ENCODE results near the gene SEC14L1. TPM values are rescaled to one million over a fixed set of nuclear protein-coding genes. Genes with fewer than 3 reads are reported as not detected.

SEC14L1 gene
- total RNA-seq, 1 donor from 2014 or later = 146 TPM

GRCh38 chr17:77233635-77234334, 93.0 kb downstream of the SEC14L1 start:
- no peak for TF ChIP-seq CTCF (IDR thresholded peaks at IDR 0.05)
- Histone ChIP-seq H3K27me3 (ENCODE audit: low read depth) (no peaks in the 10 kb centered on the region), H3K27ac (no peak overlapping the region), H3K9me3 (no peaks in the 10 kb centered on the region), H3K4me3 (no peak overlapping the region), H3K4me1 (peaks cover 17% of the 10 kb centered on the region), H3K36me3 (no peaks in the 10 kb centered on the region)
- ATAC-seq = peak; percentile 29 to 33
- intact Hi-C loops (cut with DNase I) = no loop called here
- DNase-seq = peak; percentile 44

GRCh38 chr17:77234695-77235094, 93.9 kb downstream of the SEC14L1 start:
- Histone ChIP-seq H3K4me3 (no peak overlapping the region), H3K27ac (peak overlapping the region; percentile 57)

GRCh38 chr17:77235370-77235941, 94.7 kb downstream of the SEC14L1 start:
- intact Hi-C loops (cut with DNase I) = no loop called here
- peak; percentile 57 for DNase-seq
- peak overlapping the region; percentile 57 for H3K27ac ChIP-seq
- H3K36me3 ChIP-seq = no peaks in the 10 kb centered on the region
- no peaks in the 10 kb centered on the region for H3K27me3 ChIP-seq (ENCODE audit: low read depth)
- TF ChIP-seq CTCF (IDR thresholded peaks at IDR 0.05) = no peak
- peaks cover 17% of the 10 kb centered on the region for H3K4me1 ChIP-seq
- no peaks in the 10 kb centered on the region for H3K9me3 ChIP-seq
- peak; percentile 69 to 72 for ATAC-seq
- peak overlapping the region; percentile 14 for H3K4me3 ChIP-seq

More at GRCh38 chr17:77234695-77235094, 93.9 kb downstream of the SEC14L1 start:
- intact Hi-C loops (cut with DNase I) = no loop called here
- H3K27me3 ChIP-seq (ENCODE audit: low read depth) = no peaks in the 10 kb centered on the region
- H3K36me3 ChIP-seq = no peaks in the 10 kb centered on the region
- ATAC-seq (no peak), DNase-seq (no peak)
- peaks cover 17% of the 10 kb centered on the region for H3K4me1 ChIP-seq
- H3K9me3 ChIP-seq = no peaks in the 10 kb centered on the region
- no peak for TF ChIP-seq CTCF (IDR thresholded peaks at IDR 0.05)

- Histone ChIP-seq H3K4me3 (no peak overlapping the region), H3K27ac (no peak overlapping the region), H3K9me3 (no peaks in the 10 kb centered on the region), H3K36me3 (no peaks in the 10 kb centered on the region), H3K27me3 (ENCODE audit: low read depth) (no peaks in the 10 kb centered on the region), H3K4me1 (peaks cover 17% of the 10 kb centered on the region)
- TF ChIP-seq CTCF (IDR thresholded peaks at IDR 0.05) = no peak
- intact Hi-C loops (cut with DNase I) = no loop called here
- DNase-seq = peak; percentile 34
- no peak for ATAC-seq
Measured at GRCh38 chr17:77237232-77238008, 96.7 kb downstream of the SEC14L1 start.

GRCh38 chr17:77240976-77241375, 100.2 kb downstream of the SEC14L1 start:
- ATAC-seq = no peak
- intact Hi-C loops (cut with DNase I) = no loop called here
- Histone ChIP-seq H3K4me1 (peaks cover 1% of the 10 kb centered on the region), H3K36me3 (no peaks in the 10 kb centered on the region), H3K4me3 (no peak overlapping the region), H3K27ac (no peak overlapping the region), H3K27me3 (ENCODE audit: low read depth) (no peaks in the 10 kb centered on the region), H3K9me3 (no peaks in the 10 kb centered on the region)
- no peak for TF ChIP-seq CTCF (IDR thresholded peaks at IDR 0.05)
- DNase-seq = no peak
